OCI-LY1 (cell line): Measurements from ENCODE around the gene ASH1L.

Experiments
- H2AFZ ChIP-seq: fragments of 200-600 bp; sonication (generic), shearing (Covaris generic); 2 replicates; pipeline ENCODE4 v1.6.0; 2014; ENCODE audit warnings: antibody characterized with exemption, mild to moderate bottlenecking, low read length
- H3F3A ChIP-seq: fragments of 200-600 bp; sonication (generic), shearing (Covaris generic); 2 replicates; pipeline ENCODE4 v1.6.0; 2014; ENCODE audit warnings: mild to moderate bottlenecking, antibody characterized with exemption, low read length, moderate library complexity; ENCODE audit not compliant: insufficient read depth
- H3K27ac ChIP-seq: fragments of 200-600 bp; sonication (generic); 2 replicates; pipeline ENCODE4 v1.5.1; 2014; ENCODE audit warnings: low read length, mixed run types, mild to moderate bottlenecking, low read depth; ENCODE audit not compliant: poor library complexity, severe bottlenecking
- H3K27me3 ChIP-seq: fragments of 200-600 bp; sonication (generic); 2 replicates; pipeline ENCODE4 v1.6.0; 2014; ENCODE audit warnings: antibody characterized with exemption, mild to moderate bottlenecking, low read length, moderate library complexity; ENCODE audit not compliant: insufficient read depth
- H3K36me3 ChIP-seq: fragments of 200-600 bp; sonication (generic); 2 replicates; pipeline ENCODE4 v1.6.1; 2014; ENCODE audit warnings: mild to moderate bottlenecking, antibody characterized with exemption, low read length, moderate library complexity, mixed read lengths; ENCODE audit not compliant: insufficient read depth
- H3K4me1 ChIP-seq: fragments of 200-600 bp; sonication (generic); 2 replicates; pipeline ENCODE4 v1.5.1; 2014; ENCODE audit warnings: mild to moderate bottlenecking, low read length, moderate library complexity; ENCODE audit not compliant: insufficient read depth, severe bottlenecking
- H3K4me2 ChIP-seq: fragments of 200-600 bp; sonication (generic), shearing (Covaris generic); 2 replicates; pipeline ENCODE4 v1.6.1; 2014; ENCODE audit warnings: low read length
- H3K4me3 ChIP-seq: fragments of 200-600 bp; sonication (generic); 2 replicates; pipeline ENCODE4 v1.5.1; 2014; ENCODE audit warnings: low read length, low read depth, mild to moderate bottlenecking, mixed read lengths; ENCODE audit not compliant: poor library complexity, severe bottlenecking
- H3K79me2 ChIP-seq: fragments of 200-600 bp; shearing (Covaris generic); 2 replicates; pipeline ENCODE4 v1.6.1; 2016; ENCODE audit warnings: mixed run types, low read length, mixed read lengths; ENCODE audit not compliant: insufficient read depth
- H3K9ac ChIP-seq: fragments of 200-600 bp; sonication (generic), shearing (Covaris generic); 2 replicates; pipeline ENCODE4 v1.6.1; 2014; ENCODE audit warnings: mild to moderate bottlenecking, low read length, mixed read lengths
- H3K9me2 ChIP-seq: fragments of 200-600 bp; sonication (generic), shearing (Covaris generic); 2 replicates; pipeline ENCODE4 v1.6.1; 2014; ENCODE audit warnings: low read depth, mild to moderate bottlenecking, low read length, mixed read lengths
- H3K9me3 ChIP-seq: fragments of 200-600 bp; shearing (Covaris generic); 2 replicates; pipeline ENCODE4 v1.6.1; 2014; ENCODE audit warnings: low read length, mixed read lengths
- H4K20me1 ChIP-seq: fragments of 200-600 bp; sonication (generic), shearing (Covaris generic); 2 replicates; pipeline ENCODE4 v1.6.0; 2016; ENCODE audit warnings: mild to moderate bottlenecking, low read length; ENCODE audit not compliant: insufficient read depth
- EZH2 ChIP-seq: fragments of 200-600 bp; sonication (generic), shearing (Covaris generic); IDR thresholded peaks from 2 replicates; pipeline ENCODE4 v1.8.0; 2017; ENCODE audit warnings: borderline replicate concordance, mixed run types, mild to moderate bottlenecking, antibody characterized with exemption, low read length, moderate library complexity, mixed read lengths
- TF ChIP-seq, protein P1 (sequence below): fragments of 200-600 bp; sonication (generic), shearing (Covaris generic); IDR thresholded peaks from 2 replicates; pipeline ENCODE4 v1.5.1; 2017; ENCODE audit warnings: mild to moderate bottlenecking, antibody characterized with exemption, low read length, moderate library complexity, mixed read lengths

The ASH1L gene

DNA sequence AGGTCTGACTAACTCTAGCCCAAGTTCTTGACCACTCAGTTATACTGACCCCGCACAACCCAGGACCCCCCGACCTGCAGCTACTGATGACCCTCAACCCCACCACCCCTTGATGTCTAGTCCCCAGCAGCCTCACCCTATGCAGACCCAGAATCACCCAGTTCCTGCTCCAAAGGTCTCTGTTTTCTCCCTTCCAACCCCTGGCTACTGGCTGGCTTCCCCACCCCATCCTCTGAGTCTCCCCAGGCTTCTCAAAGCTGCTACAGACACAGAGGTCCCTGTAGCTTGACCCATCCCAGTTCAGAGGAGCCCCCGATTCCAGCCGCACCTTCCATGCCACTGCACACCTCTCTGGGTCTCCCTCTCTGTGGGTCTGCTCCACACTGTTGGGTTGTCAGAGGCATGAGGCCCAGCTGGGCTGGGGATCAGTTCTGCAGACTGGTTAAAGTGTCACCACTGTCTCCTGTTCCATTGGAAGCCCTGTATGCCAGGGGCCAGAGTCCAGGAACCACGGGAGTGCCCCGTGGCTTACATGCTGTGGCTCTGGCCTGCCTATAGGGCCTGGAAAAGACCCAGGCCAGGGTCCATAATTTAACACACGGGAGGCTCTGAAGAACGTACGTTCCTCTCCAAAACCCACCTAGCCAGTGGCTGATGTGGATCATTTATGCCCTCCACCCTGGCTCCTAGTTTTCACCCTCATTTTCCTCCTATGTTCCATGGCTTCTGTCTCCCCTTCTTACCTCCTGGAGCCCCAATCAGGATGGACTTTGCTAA is 261.9 kb downstream of the ASH1L start:
- no peak overlapping the region for H3K9ac ChIP-seq
- H3K4me1 ChIP-seq = peaks cover 23% of the 10 kb centered on the region
- no peaks in the 10 kb centered on the region for H3K36me3 ChIP-seq

DNA sequence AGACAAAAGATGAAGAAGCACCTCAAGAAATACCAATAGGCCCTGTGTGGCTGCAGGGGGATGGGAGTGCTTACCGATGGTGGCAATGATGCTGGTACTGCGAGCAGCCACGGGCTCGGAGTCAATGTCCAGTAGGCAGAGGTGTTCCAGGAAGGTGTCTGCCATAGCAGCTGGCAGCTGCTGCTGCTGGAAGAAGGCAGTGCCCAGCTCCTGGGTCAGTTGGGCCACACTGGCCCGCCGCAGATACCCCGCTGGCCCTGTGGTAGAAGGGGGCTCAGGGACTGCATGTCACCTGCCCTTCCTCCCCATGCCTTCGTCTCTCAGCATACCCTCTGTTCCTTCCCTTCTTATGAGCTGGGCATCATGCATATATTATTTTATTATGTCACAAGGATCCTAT is 262.6 kb downstream of the ASH1L start:
- H3K4me1 ChIP-seq = peaks cover 21% of the 10 kb centered on the region
- TF ChIP-seq, protein P1, sequence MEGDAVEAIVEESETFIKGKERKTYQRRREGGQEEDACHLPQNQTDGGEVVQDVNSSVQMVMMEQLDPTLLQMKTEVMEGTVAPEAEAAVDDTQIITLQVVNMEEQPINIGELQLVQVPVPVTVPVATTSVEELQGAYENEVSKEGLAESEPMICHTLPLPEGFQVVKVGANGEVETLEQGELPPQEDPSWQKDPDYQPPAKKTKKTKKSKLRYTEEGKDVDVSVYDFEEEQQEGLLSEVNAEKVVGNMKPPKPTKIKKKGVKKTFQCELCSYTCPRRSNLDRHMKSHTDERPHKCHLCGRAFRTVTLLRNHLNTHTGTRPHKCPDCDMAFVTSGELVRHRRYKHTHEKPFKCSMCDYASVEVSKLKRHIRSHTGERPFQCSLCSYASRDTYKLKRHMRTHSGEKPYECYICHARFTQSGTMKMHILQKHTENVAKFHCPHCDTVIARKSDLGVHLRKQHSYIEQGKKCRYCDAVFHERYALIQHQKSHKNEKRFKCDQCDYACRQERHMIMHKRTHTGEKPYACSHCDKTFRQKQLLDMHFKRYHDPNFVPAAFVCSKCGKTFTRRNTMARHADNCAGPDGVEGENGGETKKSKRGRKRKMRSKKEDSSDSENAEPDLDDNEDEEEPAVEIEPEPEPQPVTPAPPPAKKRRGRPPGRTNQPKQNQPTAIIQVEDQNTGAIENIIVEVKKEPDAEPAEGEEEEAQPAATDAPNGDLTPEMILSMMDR = no peak
- no peak for TF ChIP-seq EZH2
- H3K9me3 ChIP-seq = no peaks in the 10 kb centered on the region
- H4K20me1 ChIP-seq = no peaks in the 10 kb centered on the region
- no peaks in the 10 kb centered on the region for H3K36me3 ChIP-seq
- H3K79me2 ChIP-seq = no peaks in the 10 kb centered on the region
- H3K27ac ChIP-seq = no peak overlapping the region
- H2AFZ ChIP-seq = no peak overlapping the region
- H3K27me3 ChIP-seq = no peaks in the 10 kb centered on the region
- no peaks in the 10 kb centered on the region for H3K9me2 ChIP-seq
- no peaks in the 10 kb centered on the region for H3F3A ChIP-seq
- no peak overlapping the region for H3K9ac ChIP-seq
- H3K4me3 ChIP-seq = no peak overlapping the region
- no peak overlapping the region for H3K4me2 ChIP-seq

More for the DNA sequence above, 261.9 kb downstream of the ASH1L start:
- Histone ChIP-seq H4K20me1 (no peaks in the 10 kb centered on the region), H3K4me2 (no peak overlapping the region), H3F3A (no peaks in the 10 kb centered on the region), H3K4me3 (no peak overlapping the region), H3K27ac (no peak overlapping the region), H3K9me3 (no peaks in the 10 kb centered on the region), H3K9me2 (no peaks in the 10 kb centered on the region), H3K27me3 (no peaks in the 10 kb centered on the region), H2AFZ (no peak overlapping the region), H3K79me2 (no peaks in the 10 kb centered on the region)
- TF ChIP-seq, protein P1 = no peak
- no peak for TF ChIP-seq EZH2

DNA sequence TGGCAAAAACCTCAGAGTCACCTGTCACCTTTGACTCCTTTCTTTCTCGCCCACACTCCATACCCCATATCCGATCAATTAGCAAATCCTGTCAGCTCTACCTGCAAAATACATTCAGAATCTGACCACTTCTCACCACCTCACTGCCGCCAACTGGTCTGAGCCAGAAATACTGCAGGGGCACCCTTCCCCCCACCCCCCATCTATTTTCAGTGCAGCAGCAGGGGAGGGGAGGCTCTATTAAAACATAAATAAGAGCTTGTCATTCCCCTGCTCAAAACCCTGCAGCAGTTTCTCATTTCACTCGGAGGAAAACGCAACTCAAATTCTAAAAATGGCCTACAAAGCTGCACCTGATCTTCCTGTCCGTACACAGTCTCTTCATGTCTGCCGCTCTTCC is 265.2 kb downstream of the ASH1L start:
- Histone ChIP-seq H3K36me3 (no peaks in the 10 kb centered on the region), H3K9me2 (no peaks in the 10 kb centered on the region), H3K9ac (peak overlapping the region; percentile 16; the same call in 1 of the 2 replicates), H3F3A (no peaks in the 10 kb centered on the region), H3K4me1 (peaks cover 14% of the 10 kb centered on the region), H4K20me1 (no peaks in the 10 kb centered on the region), H3K27me3 (0 out of 2 replicates have a peak, but pooled peaks cover 3% of the 10 kb centered on the region), H3K79me2 (no peaks in the 10 kb centered on the region), H3K4me3 (peak overlapping the region; percentile 14), H2AFZ (no peak overlapping the region; the same call in 1 of the 2 replicates), H3K9me3 (no peaks in the 10 kb centered on the region), H3K4me2 (peak overlapping the region; percentile 46; the same call in 1 of the 2 replicates), H3K27ac (peak overlapping the region; percentile 53)
- TF ChIP-seq, protein P1 = peak; percentile 33; the same call in 1 of the 2 replicates
- TF ChIP-seq EZH2 = no peak
